Nephron progenitor cell (in vitro differentiated cells): ENCODE data around the gene DHODH.

Experiments
- DNase-seq: peaks from one replicate; pipeline ENCODE4 v3.0.0; 2021
- H3K27ac Mint-ChIP-seq: 2 replicates; pipeline ENCODE4 v1.8.0; 2021; ENCODE audit warnings: mild to moderate bottlenecking, moderate library complexity, mixed read lengths
- H3K27me3 Mint-ChIP-seq: 2 replicates; pipeline ENCODE4 v1.8.0; 2021; ENCODE audit warnings: mild to moderate bottlenecking, low read depth, mixed read lengths; ENCODE audit not compliant: poor library complexity
- H3K36me3 Mint-ChIP-seq: 2 replicates; pipeline ENCODE4 v1.8.0; 2021; ENCODE audit warnings: low read depth, mixed read lengths
- H3K4me1 Mint-ChIP-seq: 2 replicates; pipeline ENCODE4 v1.8.0; 2021; ENCODE audit warnings: mixed read lengths
- H3K4me3 Mint-ChIP-seq: 2 replicates; pipeline ENCODE4 v1.8.0; 2021; ENCODE audit warnings: mild to moderate bottlenecking, moderate library complexity, mixed read lengths
- H3K9me3 Mint-ChIP-seq: 2 replicates; pipeline ENCODE4 v1.8.0; 2021; ENCODE audit warnings: mild to moderate bottlenecking, moderate library complexity, mixed read lengths
- CTCF ChIP-seq: fragments of 200-600 bp; sonication (generic); IDR thresholded peaks from 2 replicates; pipeline ENCODE4 v1.5.0; 2021; ENCODE audit warnings: antibody characterized with exemption

The DHODH gene

GRCh38 chr16:72027669-72028378, 19.3 kb downstream of the DHODH start:
- Mint-ChIP-seq H3K27ac (no peak overlapping the region), H3K36me3 (peaks cover 35% of the 10 kb centered on the region), H3K4me1 (no peaks in the 10 kb centered on the region), H3K27me3 (no peaks in the 10 kb centered on the region), H3K9me3 (no peaks in the 10 kb centered on the region), H3K4me3 (no peak overlapping the region)
- no peak for TF ChIP-seq CTCF
- no peak for DNase-seq

GRCh38 chr16:72029567-72030271, 21.2 kb downstream of the DHODH start:
- Mint-ChIP-seq H3K36me3 (peaks cover 23% of the 10 kb centered on the region), H3K9me3 (no peaks in the 10 kb centered on the region), H3K4me1 (no peaks in the 10 kb centered on the region), H3K27ac (peak overlapping the region; percentile 42), H3K4me3 (no peak overlapping the region), H3K27me3 (no peaks in the 10 kb centered on the region)
- DNase-seq: no peak
- TF ChIP-seq CTCF: no peak

GRCh38 chr16:72033437-72033836, 24.9 kb downstream of the DHODH start:
- no peaks in the 10 kb centered on the region for H3K9me3 Mint-ChIP-seq
- no peak overlapping the region for H3K4me3 Mint-ChIP-seq
- H3K27ac Mint-ChIP-seq: no peak overlapping the region
- peaks cover 10% of the 10 kb centered on the region for H3K36me3 Mint-ChIP-seq
- H3K4me1 Mint-ChIP-seq: no peaks in the 10 kb centered on the region
- TF ChIP-seq CTCF: no peak
- peaks cover 2% of the 10 kb centered on the region for H3K27me3 Mint-ChIP-seq
- DNase-seq: no peak

GRCh38 chr16:72036098-72036497, 27.6 kb downstream of the DHODH start:
- no peak for TF ChIP-seq CTCF
- no peaks in the 10 kb centered on the region for H3K9me3 Mint-ChIP-seq
- H3K36me3 Mint-ChIP-seq: peaks cover 12% of the 10 kb centered on the region
- H3K4me3 Mint-ChIP-seq: no peak overlapping the region
- DNase-seq: no peak
- no peak overlapping the region for H3K27ac Mint-ChIP-seq
- H3K27me3 Mint-ChIP-seq: peaks cover 3% of the 10 kb centered on the region
- H3K4me1 Mint-ChIP-seq: no peaks in the 10 kb centered on the region

GRCh38 chr16:72042157-72042660, 33.7 kb downstream of the DHODH start:
- peaks cover 17% of the 10 kb centered on the region for H3K27me3 Mint-ChIP-seq
- H3K9me3 Mint-ChIP-seq: no peaks in the 10 kb centered on the region
- no peak overlapping the region for H3K4me3 Mint-ChIP-seq
- no peak for TF ChIP-seq CTCF
- peaks cover 8% of the 10 kb centered on the region for H3K36me3 Mint-ChIP-seq
- DNase-seq: no peak
- peaks cover 6% of the 10 kb centered on the region for H3K4me1 Mint-ChIP-seq
- peak overlapping the region; percentile 80 for H3K27ac Mint-ChIP-seq
